Vagina (tissue), 2 donors: ENCODE measurements around the gene SSU72.

ENCODE experiments used
- CTCF ChIP-seq, 3 experiments: fragments of 450-650 bp in 2 of 3; fragments of 200-600 bp in 1 of 3; sonication (generic) in 1 of 3; IDR thresholded peaks; one replicate each; pipeline ENCODE4 v1.5.1; 2017 to 2019; ENCODE audit warnings: antibody characterized with exemption in 3 of 3, mild to moderate bottlenecking in 2 of 3, moderate library complexity in 2 of 3
- POLR2A ChIP-seq, 2 donors: fragments of 450-650 bp; IDR thresholded peaks; one replicate each; pipeline ENCODE4 v1.6.1; 2017; ENCODE audit warnings: antibody characterized with exemption in 2 of 2, mild to moderate bottlenecking in 2 of 2, moderate library complexity in 2 of 2
- POLR2AphosphoS5 ChIP-seq, 2 donors: sonication (generic); formaldehyde crosslinking; IDR thresholded peaks; one replicate each; pipeline ENCODE4 v1.9.0; 2017; ENCODE audit warnings: antibody characterized with exemption in 2 of 2, mild to moderate bottlenecking in 2 of 2, low read depth in 1 of 2; ENCODE audit not compliant: insufficient read depth in 1 of 2

- TF ChIP-seq CTCF (IDR thresholded peaks at IDR 0.05), result no peak
- no peak for TF ChIP-seq POLR2A (IDR thresholded peaks at IDR 0.05)
- no peak for TF ChIP-seq POLR2AphosphoS5 (IDR thresholded peaks at IDR 0.05; ENCODE audit: insufficient read depth in 1 of 2, low read depth in 1 of 2)
Measured at GRCh38 chr1:1616045-1616790, 41.6 kb upstream of the SSU72 start.
